ENCODE data around the gene PHACTR1. TPM values are rescaled to one million over a fixed set of nuclear protein-coding genes. Genes with fewer than 3 reads are reported as not detected.

PHACTR1 gene
- total and polyA plus RNA-seq, 2 of the 4 experiments (the other 2 are of a cell fraction) = not detected

DNA sequence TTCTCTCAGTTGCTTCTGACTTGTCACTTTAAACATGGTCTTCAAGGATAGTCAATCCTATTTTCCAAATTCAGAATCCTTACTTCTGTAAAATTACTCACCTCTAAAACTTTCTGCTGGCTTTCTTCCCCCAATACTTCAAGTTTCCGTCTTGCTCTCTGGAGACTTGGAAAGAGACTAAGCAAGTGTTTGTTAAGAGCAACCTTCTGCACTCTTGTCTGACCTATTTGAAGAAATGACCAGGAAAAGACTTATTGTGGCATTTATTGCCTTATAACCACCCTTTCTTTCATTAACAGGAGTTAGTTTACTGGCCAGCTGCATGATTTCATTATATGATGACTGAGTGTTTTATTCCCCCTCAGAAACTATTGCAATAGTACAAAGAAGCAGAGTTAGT is 430.8 kb downstream of the PHACTR1 start:
- no peak overlapping the region for H2BK15ac ChIP-seq (ENCODE audit: low read depth, low read length)
- no peaks in the 10 kb centered on the region for H3K27me3 ChIP-seq (ENCODE audit: control insufficient read depth, insufficient read depth, low read length)
- H2BK20ac ChIP-seq (ENCODE audit: low read depth, low read length) = no peak overlapping the region
- no peaks in the 10 kb centered on the region for H3K9me1 ChIP-seq (ENCODE audit: insufficient read depth, low read length)
- in situ Hi-C loops (cut with MboI; ENCODE audit: low sequenced_read_pairs) (no loop called here), dilution Hi-C loops (cut with HindIII; ENCODE audit: low sequenced_read_pairs, unreplicated experiment) (no loop called here), intact Hi-C loops (cut with micrococcal nuclease) (no loop called here)
- no peaks in the 10 kb centered on the region for H3K9me3 ChIP-seq (ENCODE audit: control insufficient read depth, insufficient read depth, low read length)
- no peaks in the 10 kb centered on the region for H4K20me1 ChIP-seq (ENCODE audit: insufficient read depth, low read length)
- ATAC-seq (ENCODE audit: low read depth) = no peak
- no peak overlapping the region for H4K8ac ChIP-seq (ENCODE audit: low read depth in 2 of 2, low read length in 2 of 2)
- H3K4me3 ChIP-seq (ENCODE audit: insufficient read depth, low read depth, low read length) = no peak overlapping the region
- H4K5ac ChIP-seq (ENCODE audit: low read depth, low read length) = no peak overlapping the region
- no peak overlapping the region for H3K56ac ChIP-seq (ENCODE audit: extremely low read depth, insufficient read depth, low read length)
- no peak overlapping the region for H2AK5ac ChIP-seq (ENCODE audit: low read depth, low read length)
- CTCF ChIA-PET = no interaction called here
- H2AFZ ChIP-seq (replicated peaks; ENCODE audit: low read length, poor library complexity) = no peak overlapping the region
- BruUV-seq (replicated peaks) = no TSS peak
- POLR2A ChIA-PET (ENCODE audit: unreplicated experiment) = no interaction called here
- no peak overlapping the region for H3K4ac ChIP-seq (ENCODE audit: low read depth, low read length)
- H3K23ac ChIP-seq (ENCODE audit: low read depth, low read length) = no peak overlapping the region
- no peak overlapping the region for H2AK9ac ChIP-seq (replicated peaks; ENCODE audit: low read depth, low read length, poor library complexity)
- no peak overlapping the region for H3K9ac ChIP-seq (ENCODE audit: low read depth, low read length)
- no peaks in the 10 kb centered on the region for H3K4me1 ChIP-seq (ENCODE audit: control insufficient read depth, insufficient read depth, low read length)
- H4K91ac ChIP-seq (ENCODE audit: insufficient read depth, low read depth, low read length) = no peak overlapping the region
- no peak overlapping the region for H2BK120ac ChIP-seq (ENCODE audit: low read depth, low read length)
- H3K27ac ChIP-seq (ENCODE audit: insufficient read depth, low read length) = no peak overlapping the region
- H2BK5ac ChIP-seq (ENCODE audit: low read depth, low read length, poor library complexity, severe bottlenecking) = no peak overlapping the region
- no peaks in the 10 kb centered on the region for H3K36me3 ChIP-seq (ENCODE audit: control insufficient read depth, insufficient read depth, low read length)
- no peak overlapping the region for H3K4me2 ChIP-seq (ENCODE audit: low read depth, low read length)
- no peak for TF ChIP-seq CEBPB (IDR thresholded peaks at IDR 0.05; ENCODE audit: low read depth, low read length)
- no peak for TF ChIP-seq RFX5 (IDR thresholded peaks at IDR 0.05; ENCODE audit: low read depth, low read length)
- no peak for TF ChIP-seq NFE2L2 (IDR thresholded peaks at IDR 0.05; ENCODE audit: low read depth, low read length)
- TF ChIP-seq MAZ (IDR thresholded peaks at IDR 0.05; ENCODE audit: borderline replicate concordance, low read depth, low read length) = no peak
- no peak for TF ChIP-seq SMC3 (IDR thresholded peaks at IDR 0.05; ENCODE audit: low read depth, low read length)
- TF ChIP-seq, protein P1, sequence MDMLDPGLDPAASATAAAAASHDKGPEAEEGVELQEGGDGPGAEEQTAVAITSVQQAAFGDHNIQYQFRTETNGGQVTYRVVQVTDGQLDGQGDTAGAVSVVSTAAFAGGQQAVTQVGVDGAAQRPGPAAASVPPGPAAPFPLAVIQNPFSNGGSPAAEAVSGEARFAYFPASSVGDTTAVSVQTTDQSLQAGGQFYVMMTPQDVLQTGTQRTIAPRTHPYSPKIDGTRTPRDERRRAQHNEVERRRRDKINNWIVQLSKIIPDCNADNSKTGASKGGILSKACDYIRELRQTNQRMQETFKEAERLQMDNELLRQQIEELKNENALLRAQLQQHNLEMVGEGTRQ (IDR thresholded peaks at IDR 0.05; ENCODE audit: low read depth, low read length) = no peak
- TF ChIP-seq RAD21 (IDR thresholded peaks at IDR 0.05; ENCODE audit: low read length) = no peak
- TF ChIP-seq BHLHE40 (IDR thresholded peaks at IDR 0.05; ENCODE audit: low read depth, low read length) = no peak
- no peak for TF ChIP-seq POLR2A (IDR thresholded peaks at IDR 0.05; ENCODE audit: low read depth, low read length)
- TF ChIP-seq, protein P2, sequence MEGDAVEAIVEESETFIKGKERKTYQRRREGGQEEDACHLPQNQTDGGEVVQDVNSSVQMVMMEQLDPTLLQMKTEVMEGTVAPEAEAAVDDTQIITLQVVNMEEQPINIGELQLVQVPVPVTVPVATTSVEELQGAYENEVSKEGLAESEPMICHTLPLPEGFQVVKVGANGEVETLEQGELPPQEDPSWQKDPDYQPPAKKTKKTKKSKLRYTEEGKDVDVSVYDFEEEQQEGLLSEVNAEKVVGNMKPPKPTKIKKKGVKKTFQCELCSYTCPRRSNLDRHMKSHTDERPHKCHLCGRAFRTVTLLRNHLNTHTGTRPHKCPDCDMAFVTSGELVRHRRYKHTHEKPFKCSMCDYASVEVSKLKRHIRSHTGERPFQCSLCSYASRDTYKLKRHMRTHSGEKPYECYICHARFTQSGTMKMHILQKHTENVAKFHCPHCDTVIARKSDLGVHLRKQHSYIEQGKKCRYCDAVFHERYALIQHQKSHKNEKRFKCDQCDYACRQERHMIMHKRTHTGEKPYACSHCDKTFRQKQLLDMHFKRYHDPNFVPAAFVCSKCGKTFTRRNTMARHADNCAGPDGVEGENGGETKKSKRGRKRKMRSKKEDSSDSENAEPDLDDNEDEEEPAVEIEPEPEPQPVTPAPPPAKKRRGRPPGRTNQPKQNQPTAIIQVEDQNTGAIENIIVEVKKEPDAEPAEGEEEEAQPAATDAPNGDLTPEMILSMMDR (conservative IDR thresholded peaks at IDR 0.05; ENCODE audit: low read depth, low read length) = no peak
- no peak for TF ChIP-seq MAFK (IDR thresholded peaks at IDR 0.05; ENCODE audit: low read depth, low read length)
- no peak for TF ChIP-seq MXI1 (IDR thresholded peaks at IDR 0.05; ENCODE audit: borderline replicate concordance, low read depth, low read length)
- TF ChIP-seq FOS (IDR thresholded peaks at IDR 0.05; ENCODE audit: low read depth, low read length) = no peak
- TF ChIP-seq CHD1 (IDR thresholded peaks at IDR 0.05; ENCODE audit: low read depth, low read length) = no peak
- TF ChIP-seq, protein P3, sequence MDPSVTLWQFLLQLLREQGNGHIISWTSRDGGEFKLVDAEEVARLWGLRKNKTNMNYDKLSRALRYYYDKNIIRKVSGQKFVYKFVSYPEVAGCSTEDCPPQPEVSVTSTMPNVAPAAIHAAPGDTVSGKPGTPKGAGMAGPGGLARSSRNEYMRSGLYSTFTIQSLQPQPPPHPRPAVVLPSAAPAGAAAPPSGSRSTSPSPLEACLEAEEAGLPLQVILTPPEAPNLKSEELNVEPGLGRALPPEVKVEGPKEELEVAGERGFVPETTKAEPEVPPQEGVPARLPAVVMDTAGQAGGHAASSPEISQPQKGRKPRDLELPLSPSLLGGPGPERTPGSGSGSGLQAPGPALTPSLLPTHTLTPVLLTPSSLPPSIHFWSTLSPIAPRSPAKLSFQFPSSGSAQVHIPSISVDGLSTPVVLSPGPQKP (IDR thresholded peaks at IDR 0.05; ENCODE audit: borderline replicate concordance, low read depth, low read length) = no peak
- TF ChIP-seq RCOR1 (IDR thresholded peaks at IDR 0.05; ENCODE audit: insufficient replicate concordance, low read length) = no peak
- no peaks in the 10 kb centered on the region for H3K79me1 ChIP-seq (ENCODE audit: low read depth in 1 of 2, low read length in 2 of 2)
- no peak overlapping the region for H3K14ac ChIP-seq (replicated peaks; ENCODE audit: low read depth, low read length)
- no peak overlapping the region for H3K18ac ChIP-seq (ENCODE audit: low read depth, low read length)
- DNase-seq = no peak
- WGBS, 2 experiments (ENCODE audit: extremely low coverage in 2 of 2, insufficient read length in 1 of 2) = no CpG with 5 or more reads among the region's 1 CpG
